Muscle of leg (tissue), 11 donors: Measurements from ENCODE around the gene KIAA1614. TPM values are rescaled to one million over a fixed set of nuclear protein-coding genes. Genes with fewer than 3 reads are reported as not detected.
"Not testable (repeated sequence)": the region's sequence is repeated elsewhere in the genome, so short reads cannot be mapped to it uniquely, and the experiment has no call there.

ENCODE experiments used
- DNase-seq: peaks from one replicate; pipeline ENCODE4 v3.0.0; 2013
- H3K27ac ChIP-seq: one replicate; pipeline ENCODE4 v1.5.1; 2013; ENCODE audit warnings: mild to moderate bottlenecking, low read length, control low read depth
- H3K27me3 ChIP-seq: one replicate; pipeline ENCODE4 v1.6.1; 2013; ENCODE audit warnings: low read length; ENCODE audit not compliant: control insufficient read depth, insufficient read depth
- H3K36me3 ChIP-seq: one replicate; pipeline ENCODE4 v1.6.1; 2013; ENCODE audit warnings: low read length; ENCODE audit not compliant: control insufficient read depth, insufficient read depth
- H3K4me1 ChIP-seq: one replicate; pipeline ENCODE4 v1.6.1; 2013; ENCODE audit warnings: low read length; ENCODE audit not compliant: control insufficient read depth, insufficient read depth
- H3K4me3 ChIP-seq: one replicate; pipeline ENCODE4 v1.5.1; 2013; ENCODE audit warnings: low read length, control low read depth
- H3K9me3 ChIP-seq: replicated peaks from 2 replicates; pipeline ENCODE4 v1.6.1; 2013; ENCODE audit warnings: low read depth, low read length; ENCODE audit not compliant: control insufficient read depth
- WGBS: methylation state at CpG from one replicate; pipeline ENCODE4 v1.1.5; 2013; ENCODE audit warnings: missing lambda C conversion rate; ENCODE audit not compliant: insufficient coverage; 5-methylcytosine and 5-hydroxymethylcytosine counted together
- polyA plus RNA-seq, 8 donors: library from polyadenylated mRNA; unstranded; fragments of 120-200 nt; gene quantifications; one replicate each; pipeline versions ENCODE4 v1.2.1 to v1.2.3, GENCODE V29; 2013; ENCODE audit warnings: inconsistent platforms in 1 of 8, low replicate concordance in 1 of 8; ENCODE audit not compliant: insufficient read length in 8 of 8, insufficient read depth in 1 of 8
- total RNA-seq: library from RNA; stranded (reverse); fragments of 120-200 nt; gene quantifications from one replicate; pipeline ENCODE4 v1.2.4, GENCODE V29; 2013

Gene KIAA1614
- total and polyA plus RNA-seq, 9 donors: 10.0 to 16.3 (median 12.3) TPM

GRCh38 chr1:180956028-180956640 is 43.4 kb downstream of the KIAA1614 start:
- peaks cover 16% of the 10 kb centered on the region for H3K36me3 ChIP-seq
- H3K27ac ChIP-seq: peak overlapping the region; percentile 16
- peaks cover 55% of the 10 kb centered on the region for H3K4me1 ChIP-seq
- no peak overlapping the region for H3K4me3 ChIP-seq
- DNase-seq: no peak
- no peaks in the 10 kb centered on the region for H3K9me3 ChIP-seq
- WGBS: 55% methylated on average over 8 of the region's 8 CpGs
- no peaks in the 10 kb centered on the region for H3K27me3 ChIP-seq

- H3K27ac ChIP-seq, H3K27me3 ChIP-seq, DNase-seq, H3K9me3 ChIP-seq, H3K4me3 ChIP-seq: not testable (repeated sequence)
- H3K36me3 ChIP-seq: peaks cover 22% of the 10 kb centered on the region
- H3K4me1 ChIP-seq: peaks cover 40% of the 10 kb centered on the region
- 85% methylated on average over 5 of the region's 5 CpGs for WGBS
These were observed 46.9 kb downstream of the KIAA1614 start for GRCh38 chr1:180959620-180960019.

GRCh38 chr1:180961622-180962021 is 48.9 kb downstream of the KIAA1614 start:
- H3K9me3 ChIP-seq: no peaks in the 10 kb centered on the region
- 69% methylated on average over 3 of the region's 4 CpGs for WGBS
- H3K27me3 ChIP-seq: no peaks in the 10 kb centered on the region
- no peak overlapping the region for H3K4me3 ChIP-seq
- peaks cover 27% of the 10 kb centered on the region for H3K36me3 ChIP-seq
- H3K4me1 ChIP-seq: peaks cover 23% of the 10 kb centered on the region
- H3K27ac ChIP-seq: no peak overlapping the region
- DNase-seq: no peak

- WGBS: 76% methylated on average over 2 of the region's 4 CpGs
- Histone ChIP-seq H3K36me3 (peaks cover 27% of the 10 kb centered on the region), H3K27me3 (no peaks in the 10 kb centered on the region), H3K9me3 (no peaks in the 10 kb centered on the region), H3K4me1 (peaks cover 26% of the 10 kb centered on the region), H3K27ac (no peak overlapping the region), H3K4me3 (no peak overlapping the region)
- no peak for DNase-seq
These were observed 49.5 kb downstream of the KIAA1614 start for GRCh38 chr1:180962178-180962577.

- H3K9me3 ChIP-seq: no peaks in the 10 kb centered on the region
- no peaks in the 10 kb centered on the region for H3K27me3 ChIP-seq
- H3K4me1 ChIP-seq: peaks cover 36% of the 10 kb centered on the region
- no peak overlapping the region for H3K4me3 ChIP-seq
- H3K27ac ChIP-seq: no peak overlapping the region
- DNase-seq: no peak
- WGBS: 89% methylated on average over 9 of the region's 10 CpGs
- H3K36me3 ChIP-seq: peaks cover 27% of the 10 kb centered on the region
These were observed 51.4 kb downstream of the KIAA1614 start for GRCh38 chr1:180964056-180964455.

- peaks cover 42% of the 10 kb centered on the region for H3K4me1 ChIP-seq
- H3K9me3 ChIP-seq: no peaks in the 10 kb centered on the region
- H3K27ac ChIP-seq: no peak overlapping the region
- WGBS: 85% methylated on average over 1 of the region's 6 CpGs
- no peak for DNase-seq
- no peaks in the 10 kb centered on the region for H3K27me3 ChIP-seq
- H3K36me3 ChIP-seq: peaks cover 24% of the 10 kb centered on the region
- no peak overlapping the region for H3K4me3 ChIP-seq
These were observed 51.9 kb downstream of the KIAA1614 start for GRCh38 chr1:180964595-180964994.

- H3K27ac ChIP-seq: no peak overlapping the region
- no peak overlapping the region for H3K4me3 ChIP-seq
- H3K27me3 ChIP-seq: no peaks in the 10 kb centered on the region
- H3K36me3 ChIP-seq: peaks cover 27% of the 10 kb centered on the region
- no CpG with 5 or more reads among the region's 4 CpGs for WGBS
- H3K9me3 ChIP-seq: no peaks in the 10 kb centered on the region
- H3K4me1 ChIP-seq: peaks cover 47% of the 10 kb centered on the region
- DNase-seq: no peak
These were observed 53.6 kb downstream of the KIAA1614 start for GRCh38 chr1:180966312-180966711.

- H3K27me3 ChIP-seq: no peaks in the 10 kb centered on the region
- no peak overlapping the region for H3K27ac ChIP-seq
- no peak for DNase-seq
- WGBS: 61% methylated on average over 5 of the region's 15 CpGs
- H3K9me3 ChIP-seq: no peaks in the 10 kb centered on the region
- peaks cover 42% of the 10 kb centered on the region for H3K4me1 ChIP-seq
- H3K36me3 ChIP-seq: peaks cover 33% of the 10 kb centered on the region
- no peak overlapping the region for H3K4me3 ChIP-seq
These were observed 54.2 kb downstream of the KIAA1614 start for GRCh38 chr1:180966744-180967536.

- no CpG with 5 or more reads among the region's 1 CpG for WGBS
- no peak overlapping the region for H3K4me3 ChIP-seq
- H3K36me3 ChIP-seq: peaks cover 35% of the 10 kb centered on the region
- peaks cover 36% of the 10 kb centered on the region for H3K4me1 ChIP-seq
- no peaks in the 10 kb centered on the region for H3K27me3 ChIP-seq
- no peak for DNase-seq
- no peaks in the 10 kb centered on the region for H3K9me3 ChIP-seq
- no peak overlapping the region for H3K27ac ChIP-seq
These were observed 54.9 kb downstream of the KIAA1614 start for GRCh38 chr1:180967558-180967957.

GRCh38 chr1:180968834-180969233 is 56.1 kb downstream of the KIAA1614 start:
- Histone ChIP-seq H3K36me3 (peaks cover 36% of the 10 kb centered on the region), H3K4me1 (peaks cover 33% of the 10 kb centered on the region), H3K27ac (peak overlapping the region; percentile 3)
- not testable (repeated sequence) for DNase-seq, H3K4me3 ChIP-seq, H3K27me3 ChIP-seq, H3K9me3 ChIP-seq
- 84% methylated on average over 5 of the region's 8 CpGs for WGBS
